Measurements from ENCODE around the gene RAB44.

RAB44 gene

GRCh38 chr6:36659271-36659670, 38.4 kb upstream of the RAB44 start:
- Histone ChIP-seq H3K4me3 (ENCODE audit: low read depth, low read length) (no peak overlapping the region), H3K4me1 (ENCODE audit: control insufficient read depth, insufficient read depth, low read length) (peaks cover 17% of the 10 kb centered on the region), H3K9ac (ENCODE audit: low read length) (no peak overlapping the region), H3K9me3 (ENCODE audit: control insufficient read depth, insufficient read depth, low read depth, low read length) (no peaks in the 10 kb centered on the region), H3K36me3 (ENCODE audit: control insufficient read depth, insufficient read depth, low read length) (no peaks in the 10 kb centered on the region), H3K27ac (ENCODE audit: low read depth, low read length) (no peak overlapping the region), H3K27me3 (ENCODE audit: control insufficient read depth, insufficient read depth, low read length) (peaks cover 3% of the 10 kb centered on the region)

- no peak overlapping the region for H3K9ac ChIP-seq (ENCODE audit: low read length)
- H3K27me3 ChIP-seq (ENCODE audit: control insufficient read depth, insufficient read depth, low read length): peaks cover 3% of the 10 kb centered on the region
- H3K36me3 ChIP-seq (ENCODE audit: control insufficient read depth, insufficient read depth, low read length): no peaks in the 10 kb centered on the region
- peaks cover 19% of the 10 kb centered on the region for H3K4me1 ChIP-seq (ENCODE audit: control insufficient read depth, insufficient read depth, low read length)
- peak overlapping the region; percentile 47 for H3K4me3 ChIP-seq (ENCODE audit: low read depth, low read length)
- H3K27ac ChIP-seq (ENCODE audit: low read depth, low read length): no peak overlapping the region
- H3K9me3 ChIP-seq (ENCODE audit: control insufficient read depth, insufficient read depth, low read depth, low read length): no peaks in the 10 kb centered on the region
Observed at GRCh38 chr6:36660771-36661471, 36.7 kb upstream of the RAB44 start.

GRCh38 chr6:36662380-36662779, 35.2 kb upstream of the RAB44 start:
- H3K27me3 ChIP-seq (ENCODE audit: control insufficient read depth, insufficient read depth, low read length): peaks cover 3% of the 10 kb centered on the region
- no peak overlapping the region for H3K9ac ChIP-seq (ENCODE audit: low read length)
- no peaks in the 10 kb centered on the region for H3K36me3 ChIP-seq (ENCODE audit: control insufficient read depth, insufficient read depth, low read length)
- no peak overlapping the region for H3K27ac ChIP-seq (ENCODE audit: low read depth, low read length)
- H3K4me1 ChIP-seq (ENCODE audit: control insufficient read depth, insufficient read depth, low read length): peaks cover 34% of the 10 kb centered on the region
- H3K4me3 ChIP-seq (ENCODE audit: low read depth, low read length): no peak overlapping the region
- no peaks in the 10 kb centered on the region for H3K9me3 ChIP-seq (ENCODE audit: control insufficient read depth, insufficient read depth, low read depth, low read length)

GRCh38 chr6:36662827-36663256, 34.8 kb upstream of the RAB44 start:
- Histone ChIP-seq H3K4me3 (ENCODE audit: low read depth, low read length) (no peak overlapping the region), H3K36me3 (ENCODE audit: control insufficient read depth, insufficient read depth, low read length) (no peaks in the 10 kb centered on the region), H3K27me3 (ENCODE audit: control insufficient read depth, insufficient read depth, low read length) (peaks cover 3% of the 10 kb centered on the region), H3K9me3 (ENCODE audit: control insufficient read depth, insufficient read depth, low read depth, low read length) (no peaks in the 10 kb centered on the region), H3K4me1 (ENCODE audit: control insufficient read depth, insufficient read depth, low read length) (peaks cover 38% of the 10 kb centered on the region), H3K27ac (ENCODE audit: low read depth, low read length) (no peak overlapping the region), H3K9ac (ENCODE audit: low read length) (no peak overlapping the region)

GRCh38 chr6:36663504-36664446, 33.9 kb upstream of the RAB44 start:
- Histone ChIP-seq H3K4me3 (ENCODE audit: low read depth, low read length) (no peak overlapping the region), H3K27ac (ENCODE audit: low read depth, low read length) (no peak overlapping the region), H3K9ac (ENCODE audit: low read length) (no peak overlapping the region), H3K9me3 (ENCODE audit: control insufficient read depth, insufficient read depth, low read depth, low read length) (no peaks in the 10 kb centered on the region), H3K27me3 (ENCODE audit: control insufficient read depth, insufficient read depth, low read length) (peaks cover 3% of the 10 kb centered on the region), H3K36me3 (ENCODE audit: control insufficient read depth, insufficient read depth, low read length) (no peaks in the 10 kb centered on the region), H3K4me1 (ENCODE audit: control insufficient read depth, insufficient read depth, low read length) (peaks cover 46% of the 10 kb centered on the region)

- Histone ChIP-seq H3K4me1 (ENCODE audit: control insufficient read depth, insufficient read depth, low read length) (peaks cover 55% of the 10 kb centered on the region), H3K27ac (ENCODE audit: low read depth, low read length) (no peak overlapping the region), H3K27me3 (ENCODE audit: control insufficient read depth, insufficient read depth, low read length) (peaks cover 3% of the 10 kb centered on the region), H3K4me3 (ENCODE audit: low read depth, low read length) (no peak overlapping the region), H3K9ac (ENCODE audit: low read length) (no peak overlapping the region), H3K9me3 (ENCODE audit: control insufficient read depth, insufficient read depth, low read depth, low read length) (no peaks in the 10 kb centered on the region), H3K36me3 (ENCODE audit: control insufficient read depth, insufficient read depth, low read length) (no peaks in the 10 kb centered on the region)
Observed at GRCh38 chr6:36665180-36665579, 32.4 kb upstream of the RAB44 start.

GRCh38 chr6:36666287-36666686, 31.3 kb upstream of the RAB44 start:
- H3K4me3 ChIP-seq (ENCODE audit: low read depth, low read length): no peak overlapping the region

GRCh38 chr6:36666826-36667591, 30.6 kb upstream of the RAB44 start:
- no peaks in the 10 kb centered on the region for H3K27me3 ChIP-seq (ENCODE audit: control insufficient read depth, insufficient read depth, low read length)
- H3K36me3 ChIP-seq (ENCODE audit: control insufficient read depth, insufficient read depth, low read length): no peaks in the 10 kb centered on the region
- H3K9me3 ChIP-seq (ENCODE audit: control insufficient read depth, insufficient read depth, low read depth, low read length): peaks cover 4% of the 10 kb centered on the region
- peak overlapping the region; percentile 79 for H3K27ac ChIP-seq (ENCODE audit: low read depth, low read length)
- H3K9ac ChIP-seq (ENCODE audit: low read length): peak overlapping the region; percentile 60
- H3K4me3 ChIP-seq (ENCODE audit: low read depth, low read length): no peak overlapping the region
- H3K4me1 ChIP-seq (ENCODE audit: control insufficient read depth, insufficient read depth, low read length): peaks cover 50% of the 10 kb centered on the region

More at GRCh38 chr6:36666287-36666686, 31.3 kb upstream of the RAB44 start:
- peaks cover 50% of the 10 kb centered on the region for H3K4me1 ChIP-seq (ENCODE audit: control insufficient read depth, insufficient read depth, low read length)
- no peaks in the 10 kb centered on the region for H3K36me3 ChIP-seq (ENCODE audit: control insufficient read depth, insufficient read depth, low read length)
- peak overlapping the region; percentile 31 for H3K9ac ChIP-seq (ENCODE audit: low read length)
- H3K27ac ChIP-seq (ENCODE audit: low read depth, low read length): peak overlapping the region; percentile 79
- no peaks in the 10 kb centered on the region; the same call in 1 of the 2 replicates for H3K27me3 ChIP-seq (ENCODE audit: control insufficient read depth, insufficient read depth, low read length)
- H3K9me3 ChIP-seq (ENCODE audit: control insufficient read depth, insufficient read depth, low read depth, low read length): peaks cover 4% of the 10 kb centered on the region

GRCh38 chr6:36668591-36668990, 29.0 kb upstream of the RAB44 start:
- H3K9me3 ChIP-seq (ENCODE audit: control insufficient read depth, insufficient read depth, low read depth, low read length): peaks cover 4% of the 10 kb centered on the region
- H3K27me3 ChIP-seq (ENCODE audit: control insufficient read depth, insufficient read depth, low read length): no peaks in the 10 kb centered on the region
- no peak overlapping the region for H3K4me3 ChIP-seq (ENCODE audit: low read depth, low read length)
- no peak overlapping the region for H3K27ac ChIP-seq (ENCODE audit: low read depth, low read length)
- H3K9ac ChIP-seq (ENCODE audit: low read length): no peak overlapping the region
- H3K4me1 ChIP-seq (ENCODE audit: control insufficient read depth, insufficient read depth, low read length): peaks cover 38% of the 10 kb centered on the region
- H3K36me3 ChIP-seq (ENCODE audit: control insufficient read depth, insufficient read depth, low read length): no peaks in the 10 kb centered on the region

- Histone ChIP-seq H3K9me3 (ENCODE audit: control insufficient read depth, insufficient read depth, low read depth, low read length) (peaks cover 4% of the 10 kb centered on the region), H3K36me3 (ENCODE audit: control insufficient read depth, insufficient read depth, low read length) (no peaks in the 10 kb centered on the region), H3K4me3 (ENCODE audit: low read depth, low read length) (no peak overlapping the region), H3K9ac (ENCODE audit: low read length) (no peak overlapping the region), H3K4me1 (ENCODE audit: control insufficient read depth, insufficient read depth, low read length) (peaks cover 38% of the 10 kb centered on the region), H3K27me3 (ENCODE audit: control insufficient read depth, insufficient read depth, low read length) (no peaks in the 10 kb centered on the region), H3K27ac (ENCODE audit: low read depth, low read length) (no peak overlapping the region)
Observed at GRCh38 chr6:36669002-36669401, 28.6 kb upstream of the RAB44 start.

All from HUES6 (cell line).